T-helper 17 cell (primary cell): ENCODE measurements around the gene UBAC1. TPM values are rescaled to one million over a fixed set of nuclear protein-coding genes. Genes with fewer than 3 reads are reported as not detected.
"Not testable (repeated sequence)": the region's sequence is repeated elsewhere in the genome, so short reads cannot be mapped to it uniquely, and the experiment has no call there.

Source experiments
- ATAC-seq: fragments of 150-1000 bp; cut with Tn5 transposase; 2 replicates; pipeline ENCODE4 v1.10.0; 2021; ENCODE audit warnings: mild to moderate bottlenecking, moderate library complexity
- DNase-seq, 3 donors: peaks; one replicate each; pipeline versions ENCODE4 v3.0.0 to v3.0.0-alpha.2; 2020 to 2021
- H3K9me3 ChIP-seq: one replicate; pipeline ENCODE4 v1.7.0; 2013; ENCODE audit warnings: low read length, mild to moderate bottlenecking; ENCODE audit not compliant: control insufficient read depth, poor library complexity, severe bottlenecking
- H3K27ac Mint-ChIP-seq: one replicate; pipeline ENCODE4 v1.8.0; 2022; ENCODE audit warnings: mild to moderate bottlenecking, moderate library complexity, mixed read lengths
- H3K27me3 Mint-ChIP-seq: one replicate; pipeline ENCODE4 v1.8.0; 2022; ENCODE audit warnings: mixed read lengths
- H3K36me3 Mint-ChIP-seq: one replicate; pipeline ENCODE4 v1.8.0; 2022; ENCODE audit warnings: low read depth, mixed read lengths
- H3K4me1 Mint-ChIP-seq: one replicate; pipeline ENCODE4 v1.8.0; 2022; ENCODE audit warnings: mild to moderate bottlenecking, mixed read lengths
- H3K4me3 Mint-ChIP-seq: one replicate; pipeline ENCODE4 v1.8.0; 2022; ENCODE audit warnings: mild to moderate bottlenecking, moderate library complexity, mixed read lengths
- total RNA-seq, 4 donors: library from RNA in 2 of 4; stranded (reverse) in 2 of 4; gene quantifications; one replicate each; pipeline ENCODE4 v1.2.3 and lab custom pipeline; 2022 to 2026

UBAC1 gene
- total RNA-seq, 2 donors from 2014 or later: 23.2 to 23.7 TPM

GRCh38 chr9:135966916-135967260 is 5.7 kb upstream of the UBAC1 start:
- not testable (repeated sequence) for DNase-seq, H3K36me3 Mint-ChIP-seq, ATAC-seq, H3K9me3 ChIP-seq, H3K4me3 Mint-ChIP-seq
- Mint-ChIP-seq H3K27me3 (peaks cover 18% of the 10 kb centered on the region), H3K27ac (peak overlapping the region; percentile 63), H3K4me1 (peaks cover 16% of the 10 kb centered on the region)

DNA sequence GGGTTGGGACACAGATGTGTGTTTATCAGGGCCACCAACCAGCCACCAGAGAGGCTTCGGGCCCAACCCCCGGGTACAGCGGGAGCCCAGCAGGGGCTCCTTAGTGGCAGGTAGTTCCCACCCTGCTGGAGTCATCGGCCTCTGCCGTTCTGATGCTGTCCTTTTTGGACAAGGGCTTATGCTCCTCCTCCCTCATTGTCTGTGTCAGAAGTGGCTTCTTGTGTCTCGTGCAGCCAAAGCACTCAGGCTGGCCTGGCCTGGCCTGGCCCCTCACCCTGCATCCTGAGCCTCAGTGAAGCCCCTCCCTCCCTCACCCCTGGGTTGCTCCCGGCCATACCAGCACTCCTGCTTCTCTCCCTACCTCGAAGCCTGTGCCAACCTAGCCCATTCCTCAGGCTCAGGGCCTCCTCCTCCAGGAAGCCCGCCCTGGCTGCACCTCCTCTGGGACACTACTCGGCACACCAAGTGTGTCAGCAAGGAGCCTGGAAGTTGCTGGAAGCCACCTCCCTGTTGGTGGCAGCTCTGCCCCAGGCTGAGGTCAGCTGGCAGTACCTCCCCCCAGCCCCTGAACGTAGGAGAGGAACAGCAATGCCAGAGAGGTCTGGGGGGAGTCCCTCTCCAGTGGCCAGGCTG is 4.1 kb upstream of the UBAC1 start:
- Mint-ChIP-seq H3K27ac (no peak overlapping the region), H3K4me1 (peaks cover 21% of the 10 kb centered on the region), H3K27me3 (peaks cover 14% of the 10 kb centered on the region), H3K36me3 (no peaks in the 10 kb centered on the region), H3K4me3 (no peak overlapping the region)
- H3K9me3 ChIP-seq: no peaks in the 10 kb centered on the region
- ATAC-seq (no peak), DNase-seq (no peak)

GRCh38 chr9:135963938-135964337 is 2.8 kb upstream of the UBAC1 start:
- H3K27me3 Mint-ChIP-seq: peaks cover 14% of the 10 kb centered on the region
- DNase-seq (no peak), ATAC-seq (no peak)
- no peaks in the 10 kb centered on the region for H3K9me3 ChIP-seq
- no peaks in the 10 kb centered on the region for H3K36me3 Mint-ChIP-seq
- H3K4me3 Mint-ChIP-seq: no peak overlapping the region
- peaks cover 25% of the 10 kb centered on the region for H3K4me1 Mint-ChIP-seq
- H3K27ac Mint-ChIP-seq: peak overlapping the region; percentile 32

DNA sequence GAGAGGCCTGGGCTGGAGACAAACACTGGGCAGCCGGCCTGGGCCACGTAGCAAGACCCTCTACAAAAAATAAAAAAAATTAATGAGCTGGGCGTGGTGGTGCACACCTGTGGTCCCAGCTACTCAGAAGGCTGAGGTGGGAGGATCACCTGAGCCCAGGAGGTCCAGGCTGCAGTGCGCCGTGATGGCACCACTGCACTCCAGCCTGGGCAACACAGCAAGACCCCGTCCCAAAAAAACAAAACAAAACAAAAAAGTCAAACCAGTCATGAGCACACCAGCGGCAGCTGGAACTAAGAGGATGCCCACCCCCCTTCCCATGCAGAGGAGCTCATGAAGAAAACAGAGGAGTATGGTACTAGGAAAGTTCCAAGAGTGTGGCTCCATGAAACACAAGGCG is 2.2 kb upstream of the UBAC1 start:
- no peak for ATAC-seq
- H3K4me3 Mint-ChIP-seq: no peak overlapping the region
- no peak for DNase-seq
- peaks cover 25% of the 10 kb centered on the region for H3K4me1 Mint-ChIP-seq
- no peaks in the 10 kb centered on the region for H3K9me3 ChIP-seq
- H3K36me3 Mint-ChIP-seq: no peaks in the 10 kb centered on the region
- peaks cover 14% of the 10 kb centered on the region for H3K27me3 Mint-ChIP-seq
- peak overlapping the region; percentile 32 for H3K27ac Mint-ChIP-seq

- Mint-ChIP-seq H3K27me3 (peaks cover 14% of the 10 kb centered on the region), H3K4me3 (no peak overlapping the region), H3K4me1 (peaks cover 24% of the 10 kb centered on the region), H3K27ac (peak overlapping the region; percentile 72), H3K36me3 (no peaks in the 10 kb centered on the region)
- DNase-seq: no peak
- ATAC-seq: no peak
- H3K9me3 ChIP-seq: no peaks in the 10 kb centered on the region
Observed at GRCh38 chr9:135962696-135963307, 1.6 kb upstream of the UBAC1 start.

DNA sequence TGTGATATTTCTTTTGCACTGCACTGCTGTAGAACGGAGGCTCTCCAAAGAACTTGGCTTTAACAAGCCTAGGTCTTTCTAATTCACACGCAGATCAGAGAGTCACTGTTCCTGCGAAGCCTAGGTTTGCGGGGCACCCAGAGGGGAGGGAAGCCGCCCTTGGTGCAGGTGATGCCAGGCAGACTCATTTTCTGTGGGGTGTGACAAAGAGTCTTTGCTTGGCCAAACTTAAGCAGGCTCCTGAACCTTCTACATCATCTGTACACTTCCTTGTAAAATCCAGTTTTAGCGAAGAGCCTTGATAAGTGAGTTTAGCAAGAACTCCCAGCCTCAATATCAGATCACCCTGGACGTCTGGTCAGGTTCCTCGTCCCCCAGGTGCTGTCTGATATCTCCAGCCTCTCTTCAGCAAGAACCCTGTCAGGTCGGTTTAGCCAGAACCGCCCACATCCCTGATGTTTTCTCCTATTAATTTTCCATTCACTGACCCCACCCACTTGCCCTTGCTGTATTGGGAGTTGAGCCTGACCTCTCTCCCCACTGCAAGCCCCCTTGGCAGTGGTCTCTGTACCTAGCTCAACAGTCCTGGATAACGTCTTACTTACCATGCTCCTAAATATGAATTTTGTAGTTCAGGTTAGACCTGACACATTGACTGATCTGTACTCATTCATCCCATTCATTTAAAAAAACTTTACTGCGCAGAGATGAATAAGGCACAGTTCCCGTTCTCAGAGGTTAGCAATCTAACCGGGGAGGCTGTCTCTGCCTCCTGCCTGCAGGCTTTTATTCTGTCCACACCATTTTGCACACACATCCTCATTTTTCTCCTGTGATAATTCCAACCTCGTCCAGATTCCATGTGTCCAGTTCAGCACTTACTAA is 880 bp upstream of the UBAC1 start:
- Mint-ChIP-seq H3K27ac (peak overlapping the region; percentile 72), H3K4me1 (peaks cover 18% of the 10 kb centered on the region), H3K4me3 (peak overlapping the region; percentile 77), H3K27me3 (peaks cover 9% of the 10 kb centered on the region), H3K36me3 (no peaks in the 10 kb centered on the region)
- ATAC-seq (no peak), DNase-seq (no peak)
- no peaks in the 10 kb centered on the region for H3K9me3 ChIP-seq

- Mint-ChIP-seq H3K4me3 (peak overlapping the region; percentile 93), H3K27me3 (peaks cover 9% of the 10 kb centered on the region), H3K36me3 (no peaks in the 10 kb centered on the region), H3K4me1 (peaks cover 18% of the 10 kb centered on the region), H3K27ac (peak overlapping the region; percentile 83)
- H3K9me3 ChIP-seq: no peaks in the 10 kb centered on the region
- DNase-seq: no peak
- no peak for ATAC-seq
Observed at GRCh38 chr9:135960411-135961276, 529 bp downstream of the UBAC1 start.

- H3K9me3 ChIP-seq: no peaks in the 10 kb centered on the region
- Mint-ChIP-seq H3K27me3 (peaks cover 9% of the 10 kb centered on the region), H3K4me1 (peaks cover 18% of the 10 kb centered on the region), H3K27ac (peak overlapping the region; percentile 83), H3K36me3 (no peaks in the 10 kb centered on the region), H3K4me3 (peak overlapping the region; percentile 93)
- ATAC-seq: no peak
- DNase-seq: no peak
Observed at GRCh38 chr9:135959814-135960213, 1.4 kb downstream of the UBAC1 start.

DNA sequence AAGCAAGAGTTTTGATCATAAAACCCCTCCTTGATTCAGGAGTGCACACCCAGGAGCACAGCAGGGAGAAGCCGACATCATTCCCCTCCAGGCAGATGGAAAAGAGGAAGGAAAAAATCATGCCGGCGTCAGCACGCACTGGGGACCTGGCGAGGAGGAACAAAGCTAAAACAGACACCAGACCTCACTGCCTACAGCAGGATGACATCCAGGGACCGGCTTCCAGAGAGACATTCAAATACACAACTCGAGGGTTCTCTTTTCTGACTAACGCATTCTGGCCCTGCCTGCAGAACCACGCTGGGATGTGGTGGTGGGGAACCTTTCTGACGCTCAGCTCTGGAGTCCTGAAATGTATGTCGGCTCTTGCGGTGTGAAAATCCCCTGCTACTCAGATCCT is 2.7 kb downstream of the UBAC1 start:
- ATAC-seq (no peak), DNase-seq (no peak)
- peaks cover 9% of the 10 kb centered on the region for H3K27me3 Mint-ChIP-seq
- H3K4me3 Mint-ChIP-seq: no peak overlapping the region
- no peak overlapping the region for H3K27ac Mint-ChIP-seq
- H3K9me3 ChIP-seq: no peaks in the 10 kb centered on the region
- no peaks in the 10 kb centered on the region for H3K36me3 Mint-ChIP-seq
- peaks cover 18% of the 10 kb centered on the region for H3K4me1 Mint-ChIP-seq

DNA sequence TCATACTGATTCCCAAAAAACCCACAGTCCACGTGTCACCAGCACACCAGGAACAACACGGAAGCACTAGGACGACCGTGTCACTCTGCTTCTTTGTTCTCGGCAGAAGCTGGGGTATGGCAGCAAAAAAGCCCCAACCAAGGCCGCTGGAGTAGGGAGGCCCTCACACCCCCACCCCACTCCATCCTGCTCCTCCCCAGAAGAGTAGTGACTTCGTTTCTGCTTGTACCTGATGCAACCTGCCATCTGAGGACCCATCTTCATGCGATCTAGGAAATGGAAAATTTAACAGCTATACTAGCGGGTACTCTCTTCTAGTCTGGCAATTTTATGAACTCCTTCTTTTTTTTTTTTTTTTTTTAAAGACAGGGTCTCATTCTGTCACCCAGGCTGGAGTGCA is 3.7 kb downstream of the UBAC1 start:
- ATAC-seq (no peak), DNase-seq (no peak)
- Mint-ChIP-seq H3K4me3 (no peak overlapping the region), H3K27me3 (peaks cover 2% of the 10 kb centered on the region), H3K27ac (no peak overlapping the region), H3K36me3 (peaks cover 2% of the 10 kb centered on the region), H3K4me1 (peaks cover 13% of the 10 kb centered on the region)
- no peaks in the 10 kb centered on the region for H3K9me3 ChIP-seq

GRCh38 chr9:135956802-135957174 is 4.4 kb downstream of the UBAC1 start:
- H3K36me3 Mint-ChIP-seq: peaks cover 2% of the 10 kb centered on the region
- H3K4me1 Mint-ChIP-seq: peaks cover 11% of the 10 kb centered on the region
- no peak for DNase-seq
- no peaks in the 10 kb centered on the region for H3K9me3 ChIP-seq
- no peaks in the 10 kb centered on the region for H3K27me3 Mint-ChIP-seq
- H3K4me3 Mint-ChIP-seq: no peak overlapping the region
- H3K27ac Mint-ChIP-seq: peak overlapping the region; percentile 8
- no peak for ATAC-seq

DNA sequence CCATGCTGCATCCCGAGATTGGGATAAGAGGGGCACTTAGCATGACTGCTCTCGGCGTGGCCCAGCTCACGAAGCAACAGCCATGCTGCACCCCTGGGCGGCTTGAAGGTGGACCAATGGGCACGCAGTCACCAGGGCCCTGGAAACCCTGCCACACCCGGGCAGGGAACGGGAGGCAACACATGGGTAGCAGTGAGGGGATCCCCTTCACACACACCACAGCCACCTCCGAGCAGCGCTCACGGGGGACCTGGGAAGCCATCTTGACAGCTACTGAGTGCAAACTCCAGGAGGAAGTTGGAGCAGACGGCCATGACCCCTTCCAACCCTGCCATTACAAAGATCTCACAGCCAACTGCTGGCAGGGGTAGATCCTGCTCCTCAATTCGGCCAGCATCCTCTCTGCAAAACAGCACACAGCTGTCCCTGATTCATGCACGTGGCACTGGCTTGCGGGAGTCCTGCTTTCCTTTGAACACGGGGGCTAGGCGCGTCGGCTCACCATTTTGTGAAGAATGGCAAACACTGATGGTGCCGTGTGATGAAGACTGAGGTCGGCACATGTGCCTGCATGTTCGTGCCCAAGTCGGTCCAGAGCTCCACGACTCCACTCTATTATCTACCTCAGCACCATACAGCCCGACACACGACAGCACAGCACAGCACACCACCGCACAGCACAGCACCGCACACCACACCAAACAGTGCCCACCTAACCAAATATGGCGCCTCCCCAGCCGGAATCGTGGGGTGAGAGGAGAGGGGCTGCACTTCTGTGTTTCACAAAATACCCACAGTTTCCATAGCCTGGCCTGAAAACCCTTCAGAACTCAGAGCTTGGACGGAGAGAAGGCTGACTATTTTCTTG is 5.0 kb downstream of the UBAC1 start:
- H3K4me1 Mint-ChIP-seq: peaks cover 8% of the 10 kb centered on the region
- ATAC-seq: no peak

More for the DNA sequence above, 5.0 kb downstream of the UBAC1 start:
- Mint-ChIP-seq H3K27ac (peak overlapping the region; percentile 8), H3K4me3 (no peak overlapping the region), H3K27me3 (no peaks in the 10 kb centered on the region), H3K36me3 (peaks cover 2% of the 10 kb centered on the region)
- H3K9me3 ChIP-seq: no peaks in the 10 kb centered on the region
- DNase-seq: no peak
